ENCODE results near the gene PRAMEF11. TPM values are rescaled to one million over a fixed set of nuclear protein-coding genes. Genes with fewer than 3 reads are reported as not detected.
"Not testable (repeated sequence)": the region's sequence is repeated elsewhere in the genome, so short reads cannot be mapped to it uniquely, and the experiment has no call there.

The PRAMEF11 gene
- total and polyA plus RNA-seq, 2 experiments from 2014 or later = not detected

GRCh38 chr1:12810691-12811408 is 20.4 kb downstream of the PRAMEF11 start:
- H3K4me3 ChIP-seq = no peak overlapping the region
- no peaks in the 10 kb centered on the region for H3K36me3 ChIP-seq
- H3K27ac ChIP-seq = no peak overlapping the region
- H3K4me1 ChIP-seq (ENCODE audit: low read depth) = no peaks in the 10 kb centered on the region
- no peaks in the 10 kb centered on the region for H3K9me3 ChIP-seq (ENCODE audit: low read depth)
- TF ChIP-seq, protein P1, sequence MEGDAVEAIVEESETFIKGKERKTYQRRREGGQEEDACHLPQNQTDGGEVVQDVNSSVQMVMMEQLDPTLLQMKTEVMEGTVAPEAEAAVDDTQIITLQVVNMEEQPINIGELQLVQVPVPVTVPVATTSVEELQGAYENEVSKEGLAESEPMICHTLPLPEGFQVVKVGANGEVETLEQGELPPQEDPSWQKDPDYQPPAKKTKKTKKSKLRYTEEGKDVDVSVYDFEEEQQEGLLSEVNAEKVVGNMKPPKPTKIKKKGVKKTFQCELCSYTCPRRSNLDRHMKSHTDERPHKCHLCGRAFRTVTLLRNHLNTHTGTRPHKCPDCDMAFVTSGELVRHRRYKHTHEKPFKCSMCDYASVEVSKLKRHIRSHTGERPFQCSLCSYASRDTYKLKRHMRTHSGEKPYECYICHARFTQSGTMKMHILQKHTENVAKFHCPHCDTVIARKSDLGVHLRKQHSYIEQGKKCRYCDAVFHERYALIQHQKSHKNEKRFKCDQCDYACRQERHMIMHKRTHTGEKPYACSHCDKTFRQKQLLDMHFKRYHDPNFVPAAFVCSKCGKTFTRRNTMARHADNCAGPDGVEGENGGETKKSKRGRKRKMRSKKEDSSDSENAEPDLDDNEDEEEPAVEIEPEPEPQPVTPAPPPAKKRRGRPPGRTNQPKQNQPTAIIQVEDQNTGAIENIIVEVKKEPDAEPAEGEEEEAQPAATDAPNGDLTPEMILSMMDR (IDR thresholded peaks at IDR 0.05; ENCODE audit: low read depth, low read length) = no peak
- peak in 1 of 2 donors; percentile 47 for DNase-seq (ENCODE audit: low read depth in 1 of 2, low spot score in 1 of 2)
- H3K27me3 ChIP-seq = no peaks in the 10 kb centered on the region

DNA sequence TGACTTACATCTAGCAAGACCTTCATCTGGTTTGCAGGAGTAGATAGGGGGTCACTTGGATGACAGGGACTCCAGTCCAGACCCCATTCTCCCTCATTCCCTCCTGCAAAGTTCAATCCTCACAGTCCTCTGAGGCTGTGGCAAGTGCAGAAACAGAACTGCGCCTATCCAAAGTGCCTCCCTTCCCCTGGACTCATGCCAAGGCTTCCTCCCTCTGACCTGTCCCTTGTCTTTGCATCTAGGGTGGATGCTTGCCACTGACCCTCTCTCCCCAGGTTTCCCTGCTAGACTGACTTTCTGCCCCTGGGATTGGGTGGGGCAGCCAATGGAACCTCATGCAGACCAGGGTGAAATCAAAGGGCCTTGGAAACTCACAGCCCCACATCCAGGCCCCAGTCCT is 21.3 kb downstream of the PRAMEF11 start:
- DNase-seq (ENCODE audit: low read depth in 1 of 2, low spot score in 1 of 2) = no peak
- H3K36me3 ChIP-seq = no peaks in the 10 kb centered on the region
- no peak overlapping the region for H3K4me3 ChIP-seq
- no peak overlapping the region for H3K27ac ChIP-seq
- H3K4me1 ChIP-seq (ENCODE audit: low read depth) = no peaks in the 10 kb centered on the region
- H3K9me3 ChIP-seq (ENCODE audit: low read depth) = no peaks in the 10 kb centered on the region
- TF ChIP-seq, protein P1 (IDR thresholded peaks at IDR 0.05; ENCODE audit: low read depth, low read length) = no peak
- H3K27me3 ChIP-seq = no peaks in the 10 kb centered on the region

DNA sequence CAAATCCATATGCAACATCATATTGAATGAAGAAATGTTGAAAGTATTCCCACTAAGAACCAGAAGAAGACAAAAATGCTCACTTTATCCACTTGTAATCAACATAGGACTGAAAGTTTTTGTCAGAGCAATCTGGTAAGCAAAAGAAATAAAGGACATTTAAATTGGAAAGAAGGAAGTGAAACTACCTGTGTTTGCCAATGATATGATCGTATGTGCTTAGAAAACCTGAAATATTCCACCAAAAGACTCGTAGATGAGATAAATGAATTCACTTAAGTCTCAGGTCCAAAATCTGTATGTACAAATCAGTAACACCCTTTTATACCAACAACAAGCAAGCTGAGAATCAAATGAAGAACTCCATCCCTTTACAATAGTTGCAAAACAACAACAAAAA is 31.5 kb downstream of the PRAMEF11 start:
- TF ChIP-seq, protein P1 (IDR thresholded peaks at IDR 0.05; ENCODE audit: low read depth, low read length) = no peak

GRCh38 chr1:12798911-12799310 is 32.3 kb downstream of the PRAMEF11 start:
- no peaks in the 10 kb centered on the region for H3K4me1 ChIP-seq (ENCODE audit: low read depth)
- H3K27ac ChIP-seq = no peak overlapping the region
- no peaks in the 10 kb centered on the region for H3K27me3 ChIP-seq
- H3K4me3 ChIP-seq = no peak overlapping the region
- no peak for DNase-seq (ENCODE audit: low read depth in 1 of 2, low spot score in 1 of 2)
- no peaks in the 10 kb centered on the region for H3K36me3 ChIP-seq
- TF ChIP-seq, protein P1 (IDR thresholded peaks at IDR 0.05; ENCODE audit: low read depth, low read length) = no peak
- H3K9me3 ChIP-seq (ENCODE audit: low read depth) = no peaks in the 10 kb centered on the region

More for the DNA sequence above, 31.5 kb downstream of the PRAMEF11 start:
- no peak overlapping the region for H3K4me3 ChIP-seq
- no peaks in the 10 kb centered on the region for H3K36me3 ChIP-seq
- no peaks in the 10 kb centered on the region for H3K4me1 ChIP-seq (ENCODE audit: low read depth)
- H3K27me3 ChIP-seq = no peaks in the 10 kb centered on the region
- DNase-seq (ENCODE audit: low read depth in 1 of 2, low spot score in 1 of 2) = no peak
- H3K9me3 ChIP-seq (ENCODE audit: low read depth) = no peaks in the 10 kb centered on the region
- H3K27ac ChIP-seq = no peak overlapping the region

DNA sequence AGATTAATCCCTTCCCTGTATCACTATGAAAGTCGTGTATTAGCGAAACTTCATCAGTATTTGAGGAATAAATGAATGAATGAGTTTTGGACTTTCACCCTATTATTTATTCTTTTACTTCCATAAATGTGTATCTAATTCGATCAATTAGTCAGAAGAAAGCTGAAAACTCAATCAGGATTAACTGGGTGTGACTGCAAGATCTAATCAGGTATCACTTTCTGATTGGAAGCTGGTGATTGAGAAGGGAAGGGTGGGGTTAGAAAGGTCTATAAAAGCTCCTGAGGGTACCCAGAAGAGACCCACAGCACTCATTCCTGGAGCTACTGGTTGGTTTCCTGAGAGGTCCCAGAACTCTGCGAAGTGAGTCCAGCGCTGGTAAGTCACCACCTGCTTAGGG is 40.1 kb downstream of the PRAMEF11 start, which contains the start of gene PRAMEF1:
TSS of gene PRAMEF1 (plus strand) at position 301 of the 400 bp plus-strand sequence. CDS start 1,831 bp downstream, outside the sequence.
- not testable (repeated sequence) for H3K27ac ChIP-seq; DNase-seq (ENCODE audit: low read depth in 1 of 2, low spot score in 1 of 2); H3K9me3 ChIP-seq (ENCODE audit: low read depth); H3K4me3 ChIP-seq; H3K27me3 ChIP-seq; H3K4me1 ChIP-seq (ENCODE audit: low read depth); H3K36me3 ChIP-seq

GRCh38 chr1:12784729-12785128 is 46.5 kb downstream of the PRAMEF11 start:
- not testable (repeated sequence) for H3K4me1 ChIP-seq (ENCODE audit: low read depth); H3K27ac ChIP-seq; H3K27me3 ChIP-seq; H3K4me3 ChIP-seq; H3K36me3 ChIP-seq; H3K9me3 ChIP-seq (ENCODE audit: low read depth)
- DNase-seq (ENCODE audit: low read depth in 1 of 2, low spot score in 1 of 2) = peak in 1 of 2 donors; percentile 2

DNA sequence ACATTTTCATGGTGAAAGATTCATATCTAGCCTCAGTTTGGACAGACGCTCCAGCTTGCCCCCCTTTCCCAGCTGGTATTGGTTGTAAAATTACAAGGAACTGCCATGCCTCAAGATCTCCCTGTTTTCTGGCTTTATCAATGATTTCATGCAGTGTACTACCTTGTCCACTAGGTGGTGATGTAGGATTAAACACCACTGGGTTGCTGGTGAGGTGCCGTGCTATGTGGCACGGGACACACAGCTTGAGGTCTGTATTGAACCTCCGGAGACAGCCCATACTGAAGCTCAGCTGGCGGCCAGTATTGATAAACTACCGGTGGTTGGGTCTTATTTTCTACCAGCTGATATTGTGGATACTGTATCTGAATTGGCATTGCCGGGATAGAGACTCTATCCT is 47.4 kb downstream of the PRAMEF11 start:
- H3K4me3 ChIP-seq; H3K4me1 ChIP-seq (ENCODE audit: low read depth); H3K27ac ChIP-seq; H3K36me3 ChIP-seq; H3K27me3 ChIP-seq; H3K9me3 ChIP-seq (ENCODE audit: low read depth): not testable (repeated sequence)
- DNase-seq (ENCODE audit: low read depth in 1 of 2, low spot score in 1 of 2) = peak in 1 of 2 donors; percentile 11

- H3K27ac ChIP-seq; H3K9me3 ChIP-seq (ENCODE audit: low read depth); H3K36me3 ChIP-seq; H3K4me3 ChIP-seq; H3K4me1 ChIP-seq (ENCODE audit: low read depth); DNase-seq (ENCODE audit: low read depth in 1 of 2, low spot score in 1 of 2); H3K27me3 ChIP-seq: not testable (repeated sequence)
Measured at GRCh38 chr1:12781488-12781887, 49.7 kb downstream of the PRAMEF11 start.
